ENCODE data around the gene OFD1. TPM values are rescaled to one million over a fixed set of nuclear protein-coding genes. Genes with fewer than 3 reads are reported as not detected.

The OFD1 gene
- 10 to 100 TPM; 12.7 to 26.1 (median 20.6) TPM for total RNA-seq

DNA sequence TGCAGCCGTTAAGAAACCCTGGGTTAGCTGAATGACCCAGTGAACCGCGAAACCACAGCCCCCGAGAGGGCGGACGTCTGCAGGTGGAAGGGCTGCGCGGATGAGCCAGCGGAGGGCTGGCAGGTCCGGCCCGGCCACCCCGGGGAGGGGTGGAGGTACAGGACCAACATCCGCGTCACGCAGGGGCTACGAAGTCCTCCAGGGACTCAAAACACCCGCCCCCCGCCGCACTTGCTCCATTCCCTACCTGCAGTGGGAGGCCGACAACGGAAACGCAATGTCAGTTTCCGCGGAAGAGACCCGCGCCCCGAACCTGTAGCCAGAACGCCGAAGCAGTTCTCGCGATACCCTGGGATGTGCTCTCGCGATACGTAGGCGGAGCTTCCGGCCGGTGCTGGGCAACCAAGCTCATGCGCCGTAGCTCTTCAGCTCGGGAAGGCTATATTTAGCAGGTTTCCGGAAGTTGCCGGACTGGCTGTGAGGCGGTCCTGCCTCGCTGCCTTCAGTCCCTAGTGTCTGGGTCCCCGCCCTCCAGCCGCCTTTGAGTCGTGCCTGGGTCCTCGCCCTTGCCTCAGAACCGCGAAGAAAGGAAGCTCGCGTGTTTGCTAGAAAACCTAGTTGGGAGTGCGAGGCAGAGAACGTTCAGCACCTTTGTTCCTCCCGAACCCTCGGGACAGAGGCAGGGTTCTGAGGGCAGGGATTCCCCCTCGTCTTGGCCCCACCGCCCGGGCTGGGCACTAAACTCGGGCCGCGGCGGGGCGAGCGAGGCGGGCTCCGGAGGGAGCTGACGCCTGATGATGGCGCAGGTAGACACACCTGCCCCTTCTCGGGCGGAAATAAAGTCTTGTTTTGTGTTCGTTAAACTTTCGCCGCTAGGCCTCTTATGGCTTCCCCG, at the start of gene OFD1, which contains the start of gene TRAPPC2:
Gene OFD1 (plus strand): TSS at position 471 of the 895 bp plus-strand sequence. CDS start 324 bp downstream, at position 795.
Gene TRAPPC2 (minus strand): TSS at position 343 of the 895 bp plus-strand sequence. CDS start 14,657 bp downstream, outside the sequence.
- WGBS, 2 donors: 0 to 3% methylated on average over 10 to 24 of the region's 75 CpGs
- Histone ChIP-seq H3K27me3 (no peaks in the 10 kb centered on the region), H3K36me3 (peaks cover 0 to 5% (median 0%) of the 10 kb centered on the region in 3 donors), H3K9me3 (no peaks in the 10 kb centered on the region), H3K27ac (peak within 1 kb of the TSS; percentile 90 to 97 (median 93)), H3K4me1 (peaks cover 0 to 31% (median 9%) of the 10 kb centered on the region in 3 donors), H3K4me3 (peak within 1 kb of the TSS; percentile 71 to 89 (median 76))
- intact Hi-C loops (cut with DNase I): no loop called here
- TF ChIP-seq, protein P1, sequence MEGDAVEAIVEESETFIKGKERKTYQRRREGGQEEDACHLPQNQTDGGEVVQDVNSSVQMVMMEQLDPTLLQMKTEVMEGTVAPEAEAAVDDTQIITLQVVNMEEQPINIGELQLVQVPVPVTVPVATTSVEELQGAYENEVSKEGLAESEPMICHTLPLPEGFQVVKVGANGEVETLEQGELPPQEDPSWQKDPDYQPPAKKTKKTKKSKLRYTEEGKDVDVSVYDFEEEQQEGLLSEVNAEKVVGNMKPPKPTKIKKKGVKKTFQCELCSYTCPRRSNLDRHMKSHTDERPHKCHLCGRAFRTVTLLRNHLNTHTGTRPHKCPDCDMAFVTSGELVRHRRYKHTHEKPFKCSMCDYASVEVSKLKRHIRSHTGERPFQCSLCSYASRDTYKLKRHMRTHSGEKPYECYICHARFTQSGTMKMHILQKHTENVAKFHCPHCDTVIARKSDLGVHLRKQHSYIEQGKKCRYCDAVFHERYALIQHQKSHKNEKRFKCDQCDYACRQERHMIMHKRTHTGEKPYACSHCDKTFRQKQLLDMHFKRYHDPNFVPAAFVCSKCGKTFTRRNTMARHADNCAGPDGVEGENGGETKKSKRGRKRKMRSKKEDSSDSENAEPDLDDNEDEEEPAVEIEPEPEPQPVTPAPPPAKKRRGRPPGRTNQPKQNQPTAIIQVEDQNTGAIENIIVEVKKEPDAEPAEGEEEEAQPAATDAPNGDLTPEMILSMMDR (IDR thresholded peaks at IDR 0.05): no peak
- peak in 3 of 4 donors; percentile 90 to 97 (median 96) for TF ChIP-seq POLR2A (IDR thresholded peaks at IDR 0.05)
- DNase-seq: peak; percentile 75

DNA sequence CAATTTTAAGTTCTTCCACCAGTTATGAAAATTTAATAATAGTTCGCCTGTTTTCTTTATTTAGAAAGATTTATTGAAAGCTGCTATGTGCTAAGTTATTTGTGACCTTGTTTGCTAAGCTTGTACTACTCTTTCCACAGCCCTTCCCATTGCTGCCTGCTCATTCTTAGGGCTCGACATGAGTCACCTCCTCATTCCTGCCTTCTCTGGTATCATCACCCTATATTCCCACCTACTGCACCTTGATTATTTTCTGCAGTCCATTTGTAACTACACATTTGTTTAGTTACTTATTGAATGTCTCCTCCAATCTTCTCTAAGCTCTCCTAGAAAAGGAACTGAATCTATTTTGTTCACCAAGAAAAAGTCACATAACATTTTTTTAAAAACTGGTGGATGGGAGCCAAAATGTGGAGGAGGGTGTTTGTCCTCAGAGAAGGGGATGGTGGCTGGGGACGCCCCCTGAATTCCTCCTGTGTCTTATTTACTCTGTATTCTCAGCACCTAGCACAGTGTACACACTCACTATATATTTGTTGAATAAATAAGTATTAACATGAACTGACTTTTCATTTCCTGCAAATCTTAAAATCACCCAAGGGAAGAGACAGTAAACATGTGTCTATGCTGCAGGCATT, 49.3 kb upstream of the OFD1 start:
- no peak for DNase-seq
- WGBS, 2 donors: 19 to 35% methylated on average over 3 of the region's 3 CpGs
- peaks cover 0 to 3% (median 0%) of the 10 kb centered on the region in 3 donors for H3K9me3 ChIP-seq
- TF ChIP-seq, protein P1 (IDR thresholded peaks at IDR 0.05): no peak
- TF ChIP-seq POLR2A (IDR thresholded peaks at IDR 0.05): no peak
- intact Hi-C loops (cut with DNase I): no loop called here
- peaks cover 0 to 5% (median 0%) of the 10 kb centered on the region in 3 donors for H3K4me1 ChIP-seq
- H3K27ac ChIP-seq: no peak overlapping the region
- peaks cover 0 to 5% (median 0%) of the 10 kb centered on the region in 4 donors for H3K27me3 ChIP-seq
- H3K4me3 ChIP-seq: no peak overlapping the region
- H3K36me3 ChIP-seq: no peaks in the 10 kb centered on the region

DNA sequence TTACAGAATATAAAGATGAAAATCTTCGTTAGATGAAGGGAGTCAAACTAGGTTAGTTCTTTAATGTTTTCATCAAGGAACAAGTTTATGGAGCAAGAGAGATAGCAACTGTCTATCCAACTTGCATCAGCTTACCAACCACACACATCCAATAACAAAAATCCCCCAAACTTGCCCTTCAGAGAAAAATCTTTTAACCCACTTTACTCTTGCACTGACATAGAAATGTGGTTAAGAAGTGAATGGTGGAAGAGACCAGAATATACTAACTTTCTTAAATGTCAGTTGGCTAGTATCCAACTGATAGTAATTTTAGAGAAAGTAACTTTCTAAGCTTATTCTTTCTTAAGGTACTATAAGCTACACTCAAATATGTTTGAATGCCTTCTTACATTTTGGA, 47.3 kb upstream of the OFD1 start:
- H3K9me3 ChIP-seq: peaks cover 0 to 3% (median 0%) of the 10 kb centered on the region in 3 donors
- 47 to 78% methylated on average over 1 of the region's 1 CpG for WGBS, 2 donors
- H3K36me3 ChIP-seq: no peaks in the 10 kb centered on the region
- peaks cover 4 to 25% (median 5%) of the 10 kb centered on the region in 3 donors for H3K4me1 ChIP-seq
- intact Hi-C loops (cut with DNase I): no loop called here
- no peak for TF ChIP-seq POLR2A (IDR thresholded peaks at IDR 0.05)
- TF ChIP-seq, protein P1 (IDR thresholded peaks at IDR 0.05): no peak
- no peak overlapping the region for H3K27ac ChIP-seq
- peaks cover 0 to 5% (median 0%) of the 10 kb centered on the region in 4 donors for H3K27me3 ChIP-seq
- H3K4me3 ChIP-seq: no peak overlapping the region
- no peak for DNase-seq

- Histone ChIP-seq H3K9me3 (peaks cover 0 to 3% (median 0%) of the 10 kb centered on the region in 3 donors), H3K36me3 (no peaks in the 10 kb centered on the region), H3K27ac (peak overlapping the region; percentile 91 to 98 (median 94)), H3K4me3 (peak overlapping the region; percentile 70 to 79 (median 75)), H3K27me3 (peaks cover 0 to 5% (median 0%) of the 10 kb centered on the region in 4 donors), H3K4me1 (peaks cover 5 to 37% (median 7%) of the 10 kb centered on the region in 3 donors)
- intact Hi-C loops (cut with DNase I): no loop called here
- no peak for TF ChIP-seq POLR2A (IDR thresholded peaks at IDR 0.05)
- TF ChIP-seq, protein P1 (IDR thresholded peaks at IDR 0.05): no peak
- WGBS, 2 donors: 7 to 15% methylated on average over 11 to 13 of the region's 13 CpGs
- no peak for DNase-seq
Observed at GRCh38 chrX:13688384-13688957, 46.1 kb upstream of the OFD1 start.

Data from esophagus squamous epithelium (tissue), 5 donors.